ENCODE results near the gene MDH1. TPM values are rescaled to one million over a fixed set of nuclear protein-coding genes. Genes with fewer than 3 reads are reported as not detected.
"Not testable (repeated sequence)": the region's sequence is repeated elsewhere in the genome, so short reads cannot be mapped to it uniquely, and the experiment has no call there.

Gene MDH1
- total and polyA plus RNA-seq, 2 donors (not counting 1 experiment from before 2014, with no cell fraction given), result 65.7 to 87.8 TPM

DNA sequence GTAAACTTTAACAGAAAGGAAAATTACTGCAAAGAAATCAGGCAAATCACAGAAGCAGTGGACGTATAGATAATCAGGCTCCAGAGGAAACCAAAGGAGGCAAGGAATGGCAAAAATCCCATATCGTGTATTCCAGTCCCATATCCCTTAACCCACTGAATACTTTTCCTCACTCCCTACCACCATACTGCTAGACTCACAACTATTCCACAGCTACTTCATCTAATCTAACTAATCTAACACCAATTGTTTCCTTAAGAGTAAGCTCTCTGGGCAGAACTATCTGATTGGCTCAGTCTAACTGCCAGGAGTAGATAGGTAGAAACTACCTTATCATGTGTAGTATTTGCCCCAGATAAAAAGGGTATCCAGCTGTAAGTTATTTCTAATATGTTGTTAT is 16.8 kb upstream of the MDH1 start:
- ChIA-PET CTCF (no interaction called here), POLR2A (no interaction called here)
- intact Hi-C loops (cut with micrococcal nuclease), result no loop called here
- Histone ChIP-seq H3K4me3 (ENCODE audit: control extremely low read depth in 1 of 5, extremely low read depth in 1 of 5, insufficient read depth in 1 of 5, low read depth in 2 of 5, low read length in 4 of 5) (no peak overlapping the region), H3K36me3 (replicated peaks in 1 of 2; ENCODE audit: control extremely low read depth in 1 of 2, control insufficient read depth in 1 of 2, extremely low read depth in 1 of 2, insufficient read depth in 2 of 2, low read length in 1 of 2) (no peaks in the 10 kb centered on the region), H3K9ac (ENCODE audit: low read length) (no peak overlapping the region), H3K4me1 (ENCODE audit: control insufficient read depth in 2 of 2, insufficient read depth in 2 of 2, low read length in 2 of 2) (no peaks in the 10 kb centered on the region), H3K27me3 (replicated peaks in 1 of 4; ENCODE audit: control extremely low read depth in 1 of 4, control insufficient read depth in 3 of 4, insufficient read depth in 4 of 4, low read length in 3 of 4) (no peaks in the 10 kb centered on the region), H2AFZ (ENCODE audit: insufficient read depth, low read depth, low read length, poor library complexity, severe bottlenecking) (no peak overlapping the region), H3K9me3 (ENCODE audit: control extremely low read depth in 1 of 3, control insufficient read depth in 2 of 3, insufficient read depth in 1 of 3, low read length in 2 of 3) (peaks cover 5 to 11% (median 9%) of the 10 kb centered on the region in 3 donors), H3K27ac (ENCODE audit: low read length in 2 of 2) (no peak overlapping the region), H3K79me2 (ENCODE audit: control insufficient read depth, insufficient read depth, low read length) (peaks cover 23% of the 10 kb centered on the region), H3K4me2 (replicated peaks; ENCODE audit: low read depth, low read length, poor library complexity, severe bottlenecking) (no peak overlapping the region), H4K20me1 (ENCODE audit: control insufficient read depth, insufficient read depth, low read length, poor library complexity, severe bottlenecking) (no peaks in the 10 kb centered on the region)
- DNase-seq, result no peak
- ATAC-seq (ENCODE audit: low read depth), result no peak
- H3K4me1 Mint-ChIP-seq, result no peaks in the 10 kb centered on the region
- H3K27me3 Mint-ChIP-seq, result no peaks in the 10 kb centered on the region
- no peak overlapping the region for H3K27ac Mint-ChIP-seq
- H3K9me3 Mint-ChIP-seq (ENCODE audit: insufficient read depth), result peaks cover 3% of the 10 kb centered on the region
- WGBS (ENCODE audit: insufficient coverage), result 100% methylated on average over 2 of the region's 2 CpGs
- no peak for TF ChIP-seq EZH2 (IDR thresholded peaks at IDR 0.05; ENCODE audit: borderline replicate concordance, insufficient read depth, low read depth, low read length, poor library complexity, severe bottlenecking)
- TF ChIP-seq, protein P1, sequence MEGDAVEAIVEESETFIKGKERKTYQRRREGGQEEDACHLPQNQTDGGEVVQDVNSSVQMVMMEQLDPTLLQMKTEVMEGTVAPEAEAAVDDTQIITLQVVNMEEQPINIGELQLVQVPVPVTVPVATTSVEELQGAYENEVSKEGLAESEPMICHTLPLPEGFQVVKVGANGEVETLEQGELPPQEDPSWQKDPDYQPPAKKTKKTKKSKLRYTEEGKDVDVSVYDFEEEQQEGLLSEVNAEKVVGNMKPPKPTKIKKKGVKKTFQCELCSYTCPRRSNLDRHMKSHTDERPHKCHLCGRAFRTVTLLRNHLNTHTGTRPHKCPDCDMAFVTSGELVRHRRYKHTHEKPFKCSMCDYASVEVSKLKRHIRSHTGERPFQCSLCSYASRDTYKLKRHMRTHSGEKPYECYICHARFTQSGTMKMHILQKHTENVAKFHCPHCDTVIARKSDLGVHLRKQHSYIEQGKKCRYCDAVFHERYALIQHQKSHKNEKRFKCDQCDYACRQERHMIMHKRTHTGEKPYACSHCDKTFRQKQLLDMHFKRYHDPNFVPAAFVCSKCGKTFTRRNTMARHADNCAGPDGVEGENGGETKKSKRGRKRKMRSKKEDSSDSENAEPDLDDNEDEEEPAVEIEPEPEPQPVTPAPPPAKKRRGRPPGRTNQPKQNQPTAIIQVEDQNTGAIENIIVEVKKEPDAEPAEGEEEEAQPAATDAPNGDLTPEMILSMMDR (IDR thresholded peaks at IDR 0.05), result no peak
- no peak overlapping the region for H3K4me3 Mint-ChIP-seq

DNA sequence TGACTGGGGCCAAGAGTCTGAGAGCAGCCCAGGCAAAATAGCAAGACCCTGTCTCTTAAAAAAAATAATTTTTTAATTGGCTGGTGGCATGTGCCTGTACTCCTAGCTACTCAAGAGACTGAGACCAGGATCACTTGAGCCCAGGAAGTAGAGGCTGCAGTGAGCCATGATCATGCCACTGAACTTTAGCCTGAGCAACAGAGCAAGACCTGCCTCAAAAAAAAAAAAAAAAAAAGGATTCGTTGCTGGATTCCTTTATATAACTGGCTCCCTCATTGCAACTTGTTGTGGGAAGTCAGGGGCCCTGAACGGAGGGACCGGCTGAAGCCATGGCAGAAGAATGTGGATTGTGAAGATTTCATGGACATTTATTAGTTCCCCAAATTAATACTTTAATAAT is 15.7 kb upstream of the MDH1 start:
- H3K36me3 ChIP-seq (replicated peaks in 1 of 2; ENCODE audit: control extremely low read depth in 1 of 2, control insufficient read depth in 1 of 2, extremely low read depth in 1 of 2, insufficient read depth in 2 of 2, low read length in 1 of 2); POLR2A ChIA-PET; CTCF ChIA-PET; H3K4me3 ChIP-seq (ENCODE audit: control extremely low read depth in 1 of 5, extremely low read depth in 1 of 5, insufficient read depth in 1 of 5, low read depth in 2 of 5, low read length in 4 of 5); H3K4me2 ChIP-seq (replicated peaks; ENCODE audit: low read depth, low read length, poor library complexity, severe bottlenecking); H3K9me3 ChIP-seq (ENCODE audit: control extremely low read depth in 1 of 3, control insufficient read depth in 2 of 3, insufficient read depth in 1 of 3, low read length in 2 of 3); ATAC-seq (ENCODE audit: low read depth); intact Hi-C loops (cut with micrococcal nuclease); H2AFZ ChIP-seq (ENCODE audit: insufficient read depth, low read depth, low read length, poor library complexity, severe bottlenecking); H3K27ac ChIP-seq (ENCODE audit: low read length in 2 of 2); H3K4me1 Mint-ChIP-seq; H3K27me3 Mint-ChIP-seq; H3K9me3 Mint-ChIP-seq (ENCODE audit: insufficient read depth); H3K27me3 ChIP-seq (replicated peaks in 1 of 4; ENCODE audit: control extremely low read depth in 1 of 4, control insufficient read depth in 3 of 4, insufficient read depth in 4 of 4, low read length in 3 of 4); DNase-seq; H3K27ac Mint-ChIP-seq; H3K4me1 ChIP-seq (ENCODE audit: control insufficient read depth in 2 of 2, insufficient read depth in 2 of 2, low read length in 2 of 2); H3K4me3 Mint-ChIP-seq; H4K20me1 ChIP-seq (ENCODE audit: control insufficient read depth, insufficient read depth, low read length, poor library complexity, severe bottlenecking); H3K9ac ChIP-seq (ENCODE audit: low read length): not testable (repeated sequence)
- peaks cover 29% of the 10 kb centered on the region for H3K79me2 ChIP-seq (ENCODE audit: control insufficient read depth, insufficient read depth, low read length)
- 80% methylated on average over 1 of the region's 3 CpGs for WGBS (ENCODE audit: insufficient coverage)

DNA sequence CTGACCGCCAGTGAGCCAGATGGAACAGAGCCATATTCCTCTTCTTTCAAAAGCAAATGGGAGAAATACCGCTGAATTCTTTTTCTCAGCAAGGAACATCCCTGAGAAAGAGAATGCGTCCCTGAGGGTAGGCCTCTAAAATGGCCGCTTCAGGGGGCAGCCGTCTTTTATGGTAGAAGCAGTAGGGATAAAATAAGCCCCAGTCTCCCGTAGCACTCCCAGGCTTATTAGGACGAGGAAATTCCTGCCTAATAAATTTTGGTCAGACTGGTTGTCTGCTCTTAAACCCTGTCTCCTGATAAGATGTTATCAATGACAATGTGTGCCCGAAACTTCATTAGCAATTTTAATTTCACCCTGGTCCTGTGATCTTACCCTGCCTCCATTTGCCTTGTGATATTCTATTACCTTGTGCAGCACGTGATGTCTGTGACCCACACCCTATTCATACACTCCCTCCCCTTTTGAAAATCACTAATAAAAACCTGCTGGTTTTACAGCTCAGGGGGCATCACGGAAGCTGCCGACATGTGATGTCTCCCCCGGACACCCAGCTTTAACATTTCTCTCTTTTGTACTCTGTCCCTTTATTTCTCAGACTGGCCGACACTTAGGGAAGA is 14.9 kb upstream of the MDH1 start:
- H2AFZ ChIP-seq (ENCODE audit: insufficient read depth, low read depth, low read length, poor library complexity, severe bottlenecking); POLR2A ChIA-PET; H3K27ac Mint-ChIP-seq; intact Hi-C loops (cut with micrococcal nuclease); H3K36me3 ChIP-seq (replicated peaks in 1 of 2; ENCODE audit: control extremely low read depth in 1 of 2, control insufficient read depth in 1 of 2, extremely low read depth in 1 of 2, insufficient read depth in 2 of 2, low read length in 1 of 2); H3K9ac ChIP-seq (ENCODE audit: low read length); H3K4me3 ChIP-seq (ENCODE audit: control extremely low read depth in 1 of 5, extremely low read depth in 1 of 5, insufficient read depth in 1 of 5, low read depth in 2 of 5, low read length in 4 of 5); H3K4me2 ChIP-seq (replicated peaks; ENCODE audit: low read depth, low read length, poor library complexity, severe bottlenecking); H3K4me3 Mint-ChIP-seq; ATAC-seq (ENCODE audit: low read depth); DNase-seq; H3K4me1 ChIP-seq (ENCODE audit: control insufficient read depth in 2 of 2, insufficient read depth in 2 of 2, low read length in 2 of 2); H3K9me3 Mint-ChIP-seq (ENCODE audit: insufficient read depth); H3K9me3 ChIP-seq (ENCODE audit: control extremely low read depth in 1 of 3, control insufficient read depth in 2 of 3, insufficient read depth in 1 of 3, low read length in 2 of 3); H4K20me1 ChIP-seq (ENCODE audit: control insufficient read depth, insufficient read depth, low read length, poor library complexity, severe bottlenecking); H3K27me3 Mint-ChIP-seq; H3K27ac ChIP-seq (ENCODE audit: low read length in 2 of 2); CTCF ChIA-PET; H3K4me1 Mint-ChIP-seq; H3K27me3 ChIP-seq (replicated peaks in 1 of 4; ENCODE audit: control extremely low read depth in 1 of 4, control insufficient read depth in 3 of 4, insufficient read depth in 4 of 4, low read length in 3 of 4): not testable (repeated sequence)
- peaks cover 37% of the 10 kb centered on the region for H3K79me2 ChIP-seq (ENCODE audit: control insufficient read depth, insufficient read depth, low read length)
- 93% methylated on average over 7 of the region's 13 CpGs for WGBS (ENCODE audit: insufficient coverage)

Data from B cell (primary cell).